HG02938 (cell line): ENCODE measurements around the gene CDH1.
A peak's percentile ranks its signal among the peaks of the same experiment; 100 is the strongest.
"Not testable (repeated sequence)": the region's sequence is repeated elsewhere in the genome, so short reads cannot be mapped to it uniquely, and the experiment has no call there.

Experiments
- ATAC-seq: cut with Tn5 transposase; IDR thresholded peaks from one replicate; pipeline ENCODE4 v1.9.1; 2021; ENCODE audit warnings: mild to moderate bottlenecking, moderate library complexity; ENCODE audit not compliant: unreplicated experiment

CDH1 gene

DNA sequence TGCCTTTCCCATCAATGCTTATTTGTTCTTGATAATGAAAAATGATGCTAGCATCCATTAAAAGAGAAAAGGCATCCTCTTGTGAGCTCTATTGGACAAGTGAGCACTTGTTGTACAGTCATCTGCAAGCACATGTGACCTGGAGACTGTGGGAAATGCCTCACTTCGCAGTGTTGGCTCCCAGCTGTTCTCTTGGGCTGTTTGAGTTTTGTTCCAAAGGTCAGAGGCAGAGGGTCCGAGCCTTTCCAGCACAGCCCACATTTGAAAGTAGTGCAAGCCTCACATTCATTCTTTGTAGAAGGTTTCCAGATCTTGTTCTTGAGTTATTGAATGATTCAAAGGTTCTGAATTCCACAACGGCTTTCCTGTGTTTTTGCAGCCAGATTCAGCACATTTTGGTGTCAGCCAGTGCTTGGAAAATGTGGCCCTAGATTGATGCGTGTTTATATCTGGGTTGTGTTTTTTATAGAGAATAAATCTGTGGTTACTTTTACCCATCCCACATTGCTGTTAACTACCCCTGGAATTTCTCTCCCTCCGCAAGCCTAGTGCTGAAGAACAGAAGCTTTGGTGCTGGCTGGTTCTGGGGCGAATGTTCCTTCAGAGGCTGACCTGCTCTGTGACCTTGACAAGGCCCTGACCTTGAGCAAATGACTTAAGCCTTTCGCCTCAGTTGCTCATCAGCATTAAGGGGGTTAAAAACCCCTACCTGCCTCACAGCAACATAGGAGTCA is 49.8 kb downstream of the CDH1 start:
- no peak for ATAC-seq

DNA sequence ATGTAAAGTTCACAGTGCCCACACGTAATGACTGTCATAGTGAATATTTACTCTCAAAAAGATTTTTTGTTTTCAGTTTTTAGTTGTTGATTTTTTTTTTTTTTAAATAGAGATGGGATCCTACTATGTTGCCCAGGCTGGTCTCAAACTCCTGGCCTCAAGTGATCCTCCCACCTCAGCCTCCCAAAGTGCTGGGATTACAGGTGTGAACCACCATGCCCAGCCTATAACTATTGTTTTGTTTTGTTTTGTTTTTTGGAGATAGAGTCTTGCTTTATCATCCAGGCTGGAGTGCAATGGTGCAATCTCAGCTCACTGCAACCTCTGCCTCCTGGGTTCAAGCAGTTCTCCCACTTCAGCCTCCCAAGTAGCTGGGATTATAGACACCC is 50.3 kb downstream of the CDH1 start:
- ATAC-seq, result not testable (repeated sequence)

DNA sequence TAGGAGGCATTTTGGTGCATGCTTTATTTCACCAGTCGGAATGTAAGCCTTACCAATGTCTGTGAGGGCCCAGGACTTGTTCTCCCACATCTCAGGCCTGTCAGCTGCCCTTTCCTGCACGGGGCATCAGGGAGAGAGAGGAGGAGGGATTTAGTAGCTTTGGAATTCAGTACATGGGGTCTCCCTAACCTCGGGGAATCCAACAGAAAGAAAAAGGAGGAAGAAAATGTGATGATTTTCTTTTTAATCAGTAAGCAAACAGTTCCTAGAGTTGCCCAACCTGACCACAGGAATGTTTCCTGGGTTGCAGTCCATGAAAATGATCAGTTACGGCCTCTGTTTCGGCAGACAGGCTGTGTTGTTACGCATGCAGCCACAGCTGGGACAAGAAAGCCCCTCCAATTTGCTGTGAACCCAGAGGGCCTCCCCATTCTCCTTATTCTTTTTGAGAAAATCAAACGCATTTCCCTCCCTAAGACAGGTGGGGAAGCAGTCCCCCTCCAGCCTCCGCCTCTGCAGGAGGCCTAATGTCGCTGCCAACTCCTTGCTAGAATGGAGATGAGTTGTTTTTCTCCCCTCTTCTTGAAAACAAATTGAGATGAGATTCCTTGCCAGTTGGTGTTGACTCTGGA is 53.2 kb downstream of the CDH1 start:
- ATAC-seq, result no peak

DNA sequence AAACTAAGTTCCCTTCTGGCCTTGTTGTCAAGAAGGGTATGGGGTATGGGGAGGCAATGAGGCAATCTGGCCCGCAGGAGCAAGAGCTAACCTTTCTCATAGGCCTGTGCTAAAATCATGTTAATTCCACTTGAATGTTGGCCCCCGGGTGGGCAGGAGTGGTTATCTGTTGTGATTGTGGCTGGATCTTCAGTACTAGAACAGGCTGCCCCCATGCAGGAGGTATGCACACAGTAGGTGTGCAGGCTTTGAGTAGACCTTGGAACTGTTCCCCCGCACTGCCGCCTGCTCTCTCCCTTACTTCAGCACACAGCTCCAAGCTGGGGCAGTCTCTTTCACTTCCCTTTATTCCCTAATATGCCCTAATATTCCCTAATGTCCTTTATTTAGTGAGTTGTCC is 53.9 kb downstream of the CDH1 start:
- no peak for ATAC-seq

DNA sequence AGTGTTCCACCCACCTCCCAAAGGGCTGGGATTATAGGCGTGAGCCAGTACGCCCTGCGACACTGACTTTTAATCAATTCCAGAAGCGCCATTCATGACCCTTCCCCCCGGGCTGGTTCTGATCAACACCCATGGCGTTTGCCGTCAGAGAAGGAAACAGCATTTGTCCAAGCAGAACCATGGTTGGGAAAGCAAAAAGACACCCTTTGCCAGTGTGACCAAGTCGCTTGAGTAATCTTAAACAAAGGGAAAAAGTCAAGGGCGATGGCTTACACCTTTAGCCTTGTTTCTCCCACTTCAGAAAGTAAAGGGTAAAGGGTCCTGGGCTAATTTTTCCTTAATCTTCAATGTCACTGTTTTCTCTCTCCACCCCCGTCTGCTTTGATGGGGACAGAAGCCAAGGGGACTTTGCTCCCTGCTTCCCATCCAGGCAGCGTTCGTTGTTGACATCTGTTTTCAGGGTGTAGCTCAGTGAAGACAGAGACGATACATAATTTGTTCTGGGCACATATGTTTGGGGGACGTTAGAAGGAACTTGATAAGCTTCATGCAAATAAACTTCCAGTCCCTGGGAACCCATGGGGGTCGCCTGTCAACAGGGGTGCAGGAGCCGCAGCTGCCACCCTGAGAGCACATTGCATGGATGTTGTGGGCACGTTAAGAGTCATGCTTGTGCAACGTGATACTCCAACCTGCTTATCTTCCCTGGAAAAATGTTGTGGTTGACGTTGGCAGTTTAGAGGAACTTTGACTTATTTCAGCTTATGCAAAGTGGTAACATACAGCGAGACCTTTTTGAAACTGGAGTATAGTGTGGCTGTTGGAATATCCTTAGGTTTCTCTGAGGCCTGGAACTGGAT is 55.6 kb downstream of the CDH1 start:
- ATAC-seq, result no peak

DNA sequence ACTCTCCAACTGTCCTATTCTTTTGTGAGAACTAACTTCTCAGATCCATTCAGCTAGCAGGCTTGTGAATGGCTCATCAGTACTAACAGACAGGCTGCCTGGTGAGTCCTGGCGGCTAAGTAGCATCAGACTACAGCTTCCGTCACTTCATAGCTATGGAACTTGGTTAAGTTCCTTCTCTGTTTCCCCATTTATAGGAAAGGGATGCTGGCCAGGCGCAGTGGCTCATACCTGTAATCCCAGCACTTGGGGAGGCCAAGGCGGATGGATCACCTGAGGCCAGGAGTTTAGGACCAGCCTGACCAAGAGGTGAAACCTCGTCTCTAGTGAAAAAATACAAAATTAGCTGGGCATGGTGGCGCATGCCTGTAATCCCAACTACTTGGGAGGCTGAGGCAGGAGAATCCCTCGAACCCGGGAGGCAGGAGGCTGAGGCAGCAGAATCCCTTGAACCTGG is 56.3 kb downstream of the CDH1 start:
- no peak for ATAC-seq

DNA sequence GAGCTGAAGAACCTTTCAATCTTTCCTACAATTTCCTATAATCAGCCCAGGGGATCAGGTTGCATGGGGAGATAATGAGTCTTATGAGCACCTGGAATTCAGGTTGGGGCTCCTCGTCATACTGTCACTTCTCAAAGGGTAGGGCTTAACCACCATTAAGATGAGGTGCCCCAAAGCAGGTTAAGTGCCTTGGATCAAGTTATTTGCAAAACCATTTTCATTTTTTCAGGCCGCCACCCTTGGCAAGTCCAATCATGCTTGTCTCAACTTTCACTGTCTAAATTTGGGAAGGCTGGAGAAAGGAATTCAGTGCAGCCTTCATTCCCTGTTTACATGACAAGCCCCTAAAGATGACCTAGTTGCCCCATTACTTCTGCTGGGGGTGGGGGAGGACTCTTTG is 61.3 kb downstream of the CDH1 start:
- no peak for ATAC-seq

DNA sequence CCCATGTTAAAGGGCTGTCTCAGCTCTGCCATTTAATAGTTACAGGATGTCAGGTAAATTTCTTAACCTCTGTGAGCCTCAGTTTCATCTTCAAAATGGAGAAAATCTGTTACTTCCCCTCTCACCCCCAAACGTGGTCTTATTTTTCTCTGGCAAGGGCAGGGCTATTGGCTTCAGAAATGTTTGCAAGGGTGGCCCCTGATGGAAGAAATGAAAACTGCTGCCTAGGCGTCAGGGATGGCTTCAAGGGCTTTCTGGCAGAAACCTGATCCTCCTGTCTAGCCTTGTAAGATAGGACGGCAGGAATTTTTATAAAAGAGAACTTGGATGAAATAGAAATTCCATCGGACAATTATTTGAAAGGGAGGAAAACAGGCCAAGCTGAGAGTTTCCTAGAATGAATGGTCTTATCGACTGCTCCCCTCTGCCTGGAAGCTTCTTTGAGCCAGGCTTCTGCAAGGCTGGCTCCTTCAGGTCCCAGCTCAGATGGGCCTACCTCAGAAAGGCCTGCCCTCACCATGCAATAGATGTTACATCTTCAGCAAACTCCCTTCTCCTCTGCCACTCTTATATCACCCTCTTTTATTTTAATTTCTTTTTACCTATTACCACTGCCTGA is 63.3 kb downstream of the CDH1 start:
- peak; percentile 45 for ATAC-seq

DNA sequence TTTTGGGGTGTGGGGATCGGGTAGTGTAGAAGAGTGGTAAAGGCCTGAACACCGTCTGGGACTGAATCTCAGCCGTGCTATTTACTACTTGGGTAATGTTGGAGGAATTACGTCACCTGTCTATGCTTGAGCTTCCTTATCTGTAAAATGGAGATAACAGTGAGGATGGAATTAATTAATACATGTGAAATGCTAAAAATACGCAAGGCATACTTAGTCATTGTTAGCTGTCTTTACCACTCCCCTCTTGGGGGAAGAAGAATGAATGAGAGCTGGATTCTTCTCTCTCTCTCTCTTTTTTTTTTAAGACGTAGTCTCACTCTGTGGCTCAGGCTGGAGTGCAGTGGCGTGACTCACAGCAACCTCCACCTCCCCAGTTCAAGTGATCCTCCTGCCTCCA is 65.1 kb downstream of the CDH1 start:
- no peak for ATAC-seq

DNA sequence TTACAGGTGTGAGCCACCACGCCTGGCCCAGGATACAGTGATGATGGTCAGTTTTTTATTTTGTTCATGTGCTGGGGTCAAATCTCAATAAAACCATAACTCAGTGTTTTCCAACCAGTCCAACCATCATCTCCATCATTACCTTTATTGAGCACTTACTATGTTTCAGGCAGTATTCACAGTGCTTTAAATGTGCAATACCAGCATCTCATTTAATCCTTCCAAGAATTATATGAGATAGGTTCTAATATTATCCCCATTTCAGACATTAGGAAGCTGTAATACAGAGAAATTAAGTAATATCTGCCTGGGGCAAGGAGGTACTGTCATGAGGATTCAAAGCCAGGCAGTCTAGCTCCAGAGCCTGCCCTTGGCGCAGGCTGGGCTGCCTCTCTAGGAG is 69.3 kb downstream of the CDH1 start:
- no peak for ATAC-seq

DNA sequence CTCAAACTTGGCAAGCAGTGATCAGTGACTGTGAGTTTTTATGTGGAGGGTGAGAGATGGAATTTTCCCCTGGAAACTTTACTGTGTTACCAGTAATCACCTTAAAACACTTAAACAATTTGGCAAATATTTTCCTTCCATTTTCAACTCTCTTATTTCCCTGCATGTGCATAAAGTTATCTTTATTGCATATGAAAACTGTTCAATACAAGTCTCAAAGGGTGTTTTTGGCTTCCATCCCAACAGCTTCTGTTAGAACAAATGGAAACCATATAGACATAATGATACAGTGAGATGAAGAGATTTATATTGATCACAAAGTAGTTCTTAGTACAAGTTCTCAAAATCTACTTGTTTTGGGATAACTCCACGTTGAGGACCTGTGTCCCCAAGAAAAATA is 69.9 kb downstream of the CDH1 start:
- ATAC-seq, result no peak

DNA sequence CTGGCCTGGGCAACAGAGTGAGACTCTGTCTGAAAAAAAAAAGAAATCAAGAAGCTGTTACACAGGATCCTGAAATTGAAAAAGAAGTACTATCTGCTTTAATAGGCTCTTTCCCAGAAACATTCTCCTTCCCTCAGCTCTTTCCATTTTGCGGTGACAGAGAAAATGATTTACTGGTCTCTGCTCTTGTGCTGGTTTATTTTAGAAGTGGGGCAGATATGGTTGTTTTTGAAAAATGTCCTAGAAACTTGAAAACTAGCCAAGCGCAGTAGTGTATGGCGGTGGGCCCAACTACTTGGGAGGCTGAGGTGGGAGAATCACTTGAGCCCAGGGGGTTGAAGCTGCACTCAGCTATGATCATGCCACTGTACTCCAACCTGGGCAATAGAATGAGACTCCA is 77.4 kb downstream of the CDH1 start:
- ATAC-seq, result no peak

DNA sequence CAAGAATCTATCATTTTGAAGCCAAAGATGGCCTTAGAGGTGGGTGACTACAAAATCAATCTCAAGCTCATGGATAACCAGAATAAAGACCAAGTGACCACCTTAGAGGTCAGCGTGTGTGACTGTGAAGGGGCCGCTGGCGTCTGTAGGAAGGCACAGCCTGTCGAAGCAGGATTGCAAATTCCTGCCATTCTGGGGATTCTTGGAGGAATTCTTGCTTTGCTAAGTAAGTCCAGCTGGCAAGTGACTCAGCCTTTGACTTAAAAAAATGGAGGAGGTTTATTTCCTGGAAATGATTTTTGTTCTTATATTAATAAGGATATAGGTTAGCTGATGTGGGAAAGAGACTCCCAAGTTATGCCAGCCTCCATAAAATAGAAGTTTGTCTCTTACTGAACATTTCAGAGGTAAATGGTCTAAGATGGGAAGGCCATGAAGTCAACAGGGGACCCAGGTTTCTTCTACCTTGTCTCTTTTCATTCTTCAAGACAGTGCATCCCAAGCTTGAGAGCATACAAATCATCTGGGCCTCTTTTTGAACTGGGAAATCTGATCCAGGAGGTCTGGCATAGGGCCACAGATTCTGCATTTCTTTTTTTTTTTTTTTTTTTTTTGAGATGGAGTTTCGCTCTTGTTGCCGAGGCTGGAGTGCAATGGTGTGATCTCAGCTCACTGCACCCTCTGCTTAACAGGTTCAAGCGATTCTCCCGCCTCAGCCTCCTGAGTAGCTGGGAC is 86.5 kb downstream of the CDH1 start:
- no peak for ATAC-seq

DNA sequence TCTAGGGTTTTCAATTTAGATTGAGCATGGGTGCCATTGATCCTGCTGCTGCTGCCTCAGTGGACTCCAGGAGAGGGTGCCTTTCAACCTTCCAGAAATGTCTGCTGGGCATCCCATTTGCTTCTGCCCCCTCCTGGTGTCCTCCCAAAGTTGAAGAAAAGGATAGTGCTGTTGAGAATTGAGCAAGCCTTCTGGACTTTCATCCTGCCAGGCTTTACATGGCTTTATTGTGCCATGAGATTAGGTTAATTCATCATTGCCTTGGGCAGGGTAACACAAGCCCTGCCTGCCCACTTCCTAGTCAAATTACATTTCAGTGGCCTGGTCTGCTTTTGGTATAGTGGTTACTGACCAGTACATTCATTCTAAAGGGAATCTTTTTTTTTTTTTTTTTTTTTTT is 88.3 kb downstream of the CDH1 start:
- no peak for ATAC-seq

DNA sequence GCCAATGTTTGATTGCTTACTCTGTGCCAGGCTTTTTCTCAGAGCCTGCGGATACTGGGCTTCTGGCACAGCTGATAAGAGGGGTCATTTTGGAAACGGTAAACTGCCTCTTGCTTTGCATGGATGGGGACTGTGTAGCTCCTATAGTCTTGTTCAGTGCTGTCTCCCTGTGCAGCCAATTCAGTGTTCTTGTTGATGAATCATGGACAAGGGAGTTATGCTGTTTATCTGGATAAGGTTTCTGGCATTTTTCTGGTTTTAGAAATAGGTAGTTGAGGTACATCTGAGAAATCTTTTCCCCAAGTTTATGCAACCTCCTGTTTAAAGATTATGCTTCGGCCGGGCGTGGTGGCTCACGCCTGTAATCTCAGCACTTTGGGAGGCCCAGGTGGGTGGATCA is 89.6 kb downstream of the CDH1 start:
- ATAC-seq, result no peak

DNA sequence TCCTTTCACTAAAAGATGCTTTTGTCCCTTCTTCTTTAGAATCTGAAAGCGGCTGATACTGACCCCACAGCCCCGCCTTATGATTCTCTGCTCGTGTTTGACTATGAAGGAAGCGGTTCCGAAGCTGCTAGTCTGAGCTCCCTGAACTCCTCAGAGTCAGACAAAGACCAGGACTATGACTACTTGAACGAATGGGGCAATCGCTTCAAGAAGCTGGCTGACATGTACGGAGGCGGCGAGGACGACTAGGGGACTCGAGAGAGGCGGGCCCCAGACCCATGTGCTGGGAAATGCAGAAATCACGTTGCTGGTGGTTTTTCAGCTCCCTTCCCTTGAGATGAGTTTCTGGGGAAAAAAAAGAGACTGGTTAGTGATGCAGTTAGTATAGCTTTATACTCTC is 96.2 kb downstream of the CDH1 start:
- ATAC-seq, result no peak

DNA sequence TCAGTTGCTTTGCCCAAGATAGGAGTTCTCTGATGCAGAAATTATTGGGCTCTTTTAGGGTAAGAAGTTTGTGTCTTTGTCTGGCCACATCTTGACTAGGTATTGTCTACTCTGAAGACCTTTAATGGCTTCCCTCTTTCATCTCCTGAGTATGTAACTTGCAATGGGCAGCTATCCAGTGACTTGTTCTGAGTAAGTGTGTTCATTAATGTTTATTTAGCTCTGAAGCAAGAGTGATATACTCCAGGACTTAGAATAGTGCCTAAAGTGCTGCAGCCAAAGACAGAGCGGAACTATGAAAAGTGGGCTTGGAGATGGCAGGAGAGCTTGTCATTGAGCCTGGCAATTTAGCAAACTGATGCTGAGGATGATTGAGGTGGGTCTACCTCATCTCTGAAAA is 97.5 kb downstream of the CDH1 start:
- ATAC-seq, result no peak

DNA sequence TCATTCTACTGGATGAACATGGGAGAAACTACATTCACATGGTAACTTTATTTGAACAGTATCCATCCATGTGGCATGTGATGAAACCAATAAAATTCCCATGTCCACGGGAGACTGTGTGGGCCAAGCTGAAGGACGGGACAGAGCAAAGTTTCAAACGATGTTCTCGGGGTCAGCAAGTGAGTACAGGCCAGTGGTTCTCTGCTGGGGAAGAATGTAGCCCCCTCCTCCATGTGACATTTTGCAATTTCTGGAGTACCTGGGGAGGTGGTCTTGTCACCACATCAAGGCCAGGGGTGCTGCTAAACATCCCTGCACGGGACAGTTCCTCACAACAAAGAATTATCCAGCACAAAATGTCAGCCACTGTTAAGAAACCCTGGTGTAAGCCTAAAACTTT is 98.9 kb downstream of the CDH1 start:
- no peak for ATAC-seq

DNA sequence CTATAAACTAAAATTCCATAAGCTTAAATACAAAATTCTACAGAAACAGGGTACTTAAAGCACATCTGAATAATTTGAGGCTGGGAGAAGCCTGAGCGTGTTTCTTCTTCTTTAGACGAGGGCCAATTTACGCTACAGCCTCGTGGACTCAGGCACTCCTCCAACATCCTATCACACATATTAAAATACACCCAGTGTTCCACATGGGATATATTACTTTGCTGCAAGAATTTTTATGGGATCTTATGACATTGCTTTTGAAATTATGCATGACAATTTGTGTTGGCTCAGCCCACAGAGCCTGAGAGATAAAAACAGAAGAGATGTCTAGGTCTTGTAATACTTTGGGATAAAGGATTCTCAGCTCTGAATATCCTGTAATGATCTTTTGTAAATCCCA is 102.7 kb downstream of the CDH1 start:
- no peak for ATAC-seq

DNA sequence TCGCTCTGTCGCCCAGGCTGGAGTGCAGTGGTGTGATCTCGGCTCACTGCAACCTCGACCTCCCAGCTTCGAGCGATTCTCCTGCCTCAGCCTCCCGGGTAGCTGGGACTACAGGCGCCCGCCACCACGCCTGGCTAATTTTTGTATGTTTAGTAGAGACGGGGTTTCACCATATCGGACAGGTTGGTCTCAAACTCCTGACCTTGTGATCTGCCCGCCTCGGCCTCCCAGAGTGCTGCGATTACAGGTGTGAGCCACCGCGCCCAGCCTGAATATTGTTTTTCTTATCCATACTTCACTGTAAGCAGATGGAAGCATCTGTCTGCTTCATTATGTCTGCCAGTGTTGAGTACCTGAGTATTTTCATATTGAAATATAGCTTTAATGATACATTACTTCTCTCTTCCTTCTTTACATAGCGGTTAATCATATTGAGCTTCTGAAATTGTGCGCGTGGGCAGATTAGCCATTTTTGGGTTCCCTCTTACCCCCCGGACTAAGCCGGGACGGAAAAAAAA is 105.9 kb downstream of the CDH1 start:
- ATAC-seq, result peak; percentile 9
